Nephron progenitor cell (in vitro differentiated cells): ENCODE results near the gene BRD3.

Experiments used
- DNase-seq: peaks from one replicate; pipeline ENCODE4 v3.0.0; 2021
- H3K27ac Mint-ChIP-seq: 2 replicates; pipeline ENCODE4 v1.8.0; 2021; ENCODE audit warnings: mild to moderate bottlenecking, moderate library complexity, mixed read lengths
- H3K27me3 Mint-ChIP-seq: 2 replicates; pipeline ENCODE4 v1.8.0; 2021; ENCODE audit warnings: mild to moderate bottlenecking, low read depth, mixed read lengths; ENCODE audit not compliant: poor library complexity
- H3K36me3 Mint-ChIP-seq: 2 replicates; pipeline ENCODE4 v1.8.0; 2021; ENCODE audit warnings: low read depth, mixed read lengths
- H3K4me1 Mint-ChIP-seq: 2 replicates; pipeline ENCODE4 v1.8.0; 2021; ENCODE audit warnings: mixed read lengths
- H3K4me3 Mint-ChIP-seq: 2 replicates; pipeline ENCODE4 v1.8.0; 2021; ENCODE audit warnings: mild to moderate bottlenecking, moderate library complexity, mixed read lengths
- H3K9me3 Mint-ChIP-seq: 2 replicates; pipeline ENCODE4 v1.8.0; 2021; ENCODE audit warnings: mild to moderate bottlenecking, moderate library complexity, mixed read lengths
- TF ChIP-seq, protein P1 (sequence below): fragments of 200-600 bp; sonication (generic); IDR thresholded peaks from 2 replicates; pipeline ENCODE4 v1.5.0; 2021; ENCODE audit warnings: antibody characterized with exemption

Gene BRD3

DNA sequence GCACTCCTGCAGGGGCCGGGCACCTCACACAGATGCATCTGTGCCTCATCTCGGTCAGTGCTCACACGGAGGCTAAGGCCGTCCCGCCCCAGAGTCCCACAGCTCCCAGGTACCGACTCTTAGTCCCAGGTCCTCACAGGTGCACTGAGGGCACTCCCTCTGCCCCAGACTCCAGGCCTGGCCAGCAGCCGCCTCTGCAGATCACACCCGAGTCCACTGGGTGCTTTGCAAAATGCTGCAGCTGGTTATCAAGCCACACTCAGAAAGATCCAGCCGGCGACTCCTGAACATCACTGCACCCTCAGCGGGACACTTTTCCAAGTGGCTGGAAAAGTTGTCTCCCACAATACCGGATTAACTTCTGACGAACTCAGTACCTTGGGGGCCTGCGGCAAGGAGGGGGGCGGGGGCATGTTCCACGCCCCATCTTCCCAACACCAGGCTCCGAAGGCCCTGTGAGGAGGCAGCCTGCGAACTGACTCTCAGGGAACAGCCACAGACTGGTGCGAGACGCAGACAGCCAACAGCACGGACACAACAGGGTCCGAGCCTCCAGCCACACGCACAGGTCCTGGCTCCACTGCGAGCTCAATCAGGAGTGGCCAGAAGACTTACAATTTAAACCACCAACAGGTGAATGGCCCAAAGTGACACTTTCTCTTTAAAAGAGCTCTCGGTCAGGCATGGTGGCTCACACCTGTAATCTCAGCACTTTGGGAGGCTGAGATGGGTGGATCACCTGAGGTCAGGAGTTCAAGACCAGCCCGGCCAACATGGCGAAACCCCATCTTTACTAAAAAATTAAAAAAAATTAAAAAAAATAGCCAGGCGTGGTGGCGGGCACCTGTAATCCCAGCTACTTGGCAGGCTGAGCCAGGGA is 4.0 kb downstream of the BRD3 start:
- Mint-ChIP-seq H3K4me1 (peaks cover 69% of the 10 kb centered on the region), H3K4me3 (no peak overlapping the region), H3K27me3 (peaks cover 8% of the 10 kb centered on the region), H3K27ac (peak overlapping the region; percentile 48), H3K36me3 (peaks cover 4% of the 10 kb centered on the region), H3K9me3 (no peaks in the 10 kb centered on the region)
- TF ChIP-seq, protein P1, sequence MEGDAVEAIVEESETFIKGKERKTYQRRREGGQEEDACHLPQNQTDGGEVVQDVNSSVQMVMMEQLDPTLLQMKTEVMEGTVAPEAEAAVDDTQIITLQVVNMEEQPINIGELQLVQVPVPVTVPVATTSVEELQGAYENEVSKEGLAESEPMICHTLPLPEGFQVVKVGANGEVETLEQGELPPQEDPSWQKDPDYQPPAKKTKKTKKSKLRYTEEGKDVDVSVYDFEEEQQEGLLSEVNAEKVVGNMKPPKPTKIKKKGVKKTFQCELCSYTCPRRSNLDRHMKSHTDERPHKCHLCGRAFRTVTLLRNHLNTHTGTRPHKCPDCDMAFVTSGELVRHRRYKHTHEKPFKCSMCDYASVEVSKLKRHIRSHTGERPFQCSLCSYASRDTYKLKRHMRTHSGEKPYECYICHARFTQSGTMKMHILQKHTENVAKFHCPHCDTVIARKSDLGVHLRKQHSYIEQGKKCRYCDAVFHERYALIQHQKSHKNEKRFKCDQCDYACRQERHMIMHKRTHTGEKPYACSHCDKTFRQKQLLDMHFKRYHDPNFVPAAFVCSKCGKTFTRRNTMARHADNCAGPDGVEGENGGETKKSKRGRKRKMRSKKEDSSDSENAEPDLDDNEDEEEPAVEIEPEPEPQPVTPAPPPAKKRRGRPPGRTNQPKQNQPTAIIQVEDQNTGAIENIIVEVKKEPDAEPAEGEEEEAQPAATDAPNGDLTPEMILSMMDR, result no peak
- DNase-seq, result no peak

DNA sequence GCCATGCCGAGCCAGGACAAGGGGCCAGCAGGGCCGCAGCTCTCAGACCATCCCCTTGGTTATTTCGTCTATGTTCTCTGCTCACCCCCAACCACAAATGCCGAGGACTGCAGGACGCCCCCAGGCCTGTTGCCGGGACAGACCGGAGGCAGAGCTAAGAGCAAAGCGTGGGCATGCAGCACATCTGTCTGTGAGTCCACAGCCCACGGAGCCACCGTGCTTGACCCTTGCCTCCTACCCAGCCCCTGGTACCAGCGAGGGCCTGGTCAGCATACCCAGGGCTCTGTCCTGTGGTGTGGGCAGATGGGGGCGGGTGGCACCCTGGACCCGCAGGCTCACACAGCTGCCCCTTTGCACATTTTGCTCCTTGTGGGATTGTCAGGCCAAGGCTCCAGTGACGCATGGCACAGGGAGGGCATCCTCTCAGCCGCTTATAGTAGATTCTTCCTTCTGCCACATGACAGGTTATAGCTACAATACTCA is 4.7 kb downstream of the BRD3 start:
- TF ChIP-seq, protein P1, result no peak
- Mint-ChIP-seq H3K4me1 (peaks cover 72% of the 10 kb centered on the region), H3K36me3 (peaks cover 4% of the 10 kb centered on the region), H3K27me3 (peaks cover 6% of the 10 kb centered on the region), H3K27ac (peak overlapping the region; percentile 48), H3K9me3 (no peaks in the 10 kb centered on the region), H3K4me3 (no peak overlapping the region)
- DNase-seq, result no peak

DNA sequence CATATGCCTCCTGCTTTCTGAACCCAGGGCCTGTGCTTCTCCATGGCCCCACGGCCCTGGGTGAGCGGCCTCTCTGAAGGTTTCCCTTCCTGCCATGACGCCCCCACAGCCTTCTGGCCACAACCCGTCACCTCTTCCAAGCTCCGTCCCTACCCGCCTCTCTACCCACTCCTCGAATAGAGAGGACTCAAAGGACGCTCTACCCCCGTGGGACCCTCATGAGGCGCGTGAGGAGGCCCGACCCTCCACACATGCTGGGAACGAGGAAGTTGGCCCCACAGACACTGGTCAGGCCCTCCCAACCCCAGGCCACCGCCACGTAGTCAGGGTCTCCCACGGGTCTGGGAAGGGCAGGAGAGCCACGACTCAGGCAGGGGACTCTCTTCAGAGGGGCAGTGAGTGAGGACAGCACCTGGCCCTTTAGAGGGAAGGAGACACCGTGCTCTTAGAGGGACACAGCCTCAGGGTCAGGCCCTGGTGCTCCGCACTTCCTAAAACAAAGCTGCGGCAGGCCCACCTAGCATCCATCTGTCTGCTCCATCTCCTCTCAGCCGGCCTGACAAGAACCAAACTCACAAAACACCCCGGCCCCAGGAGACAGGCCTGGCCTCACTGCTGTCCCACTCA is 5.3 kb downstream of the BRD3 start:
- H3K4me3 Mint-ChIP-seq, result no peak overlapping the region

DNA sequence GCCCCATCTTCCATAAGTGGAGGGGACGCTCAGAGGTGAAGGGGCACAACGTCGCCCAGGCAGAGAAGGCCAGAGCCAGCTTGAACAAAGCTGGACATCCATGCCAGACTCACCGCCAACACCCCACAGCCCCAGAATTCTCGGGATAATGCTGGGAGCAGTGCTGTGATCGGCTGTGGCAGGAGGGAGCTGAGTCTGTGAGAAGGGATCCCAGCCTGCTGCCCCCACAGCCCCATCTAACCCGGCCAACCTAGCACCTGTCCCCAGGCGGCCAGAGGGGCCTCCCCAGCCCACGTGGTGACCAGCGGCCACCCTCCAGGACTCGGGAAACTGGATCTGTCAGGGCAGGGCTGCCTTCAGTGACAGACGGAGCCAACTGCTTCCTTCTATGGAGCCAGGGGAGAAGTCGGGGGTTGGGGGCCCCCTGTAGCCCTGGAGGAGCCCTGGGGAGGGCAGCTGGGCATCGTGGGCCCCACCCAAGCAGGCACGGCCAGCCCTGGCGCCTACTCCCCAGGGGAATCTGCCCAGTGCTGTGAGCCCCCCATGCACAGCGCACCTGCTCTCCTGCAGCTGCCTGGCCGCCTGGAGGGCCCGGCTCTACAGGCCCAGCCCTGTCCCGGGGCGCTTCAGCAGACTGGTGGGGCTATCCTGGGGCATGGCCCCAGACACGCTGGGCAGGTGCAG is 6.0 kb downstream of the BRD3 start:
- DNase-seq, result no peak
- Mint-ChIP-seq H3K4me3 (no peak overlapping the region), H3K4me1 (peaks cover 84% of the 10 kb centered on the region)

More for the DNA sequence above, 5.3 kb downstream of the BRD3 start:
- peaks cover 4% of the 10 kb centered on the region for H3K36me3 Mint-ChIP-seq
- H3K27me3 Mint-ChIP-seq, result peaks cover 6% of the 10 kb centered on the region
- no peak for DNase-seq
- no peak overlapping the region for H3K27ac Mint-ChIP-seq
- TF ChIP-seq, protein P1, result no peak
- peaks cover 76% of the 10 kb centered on the region for H3K4me1 Mint-ChIP-seq
- H3K9me3 Mint-ChIP-seq, result no peaks in the 10 kb centered on the region

DNA sequence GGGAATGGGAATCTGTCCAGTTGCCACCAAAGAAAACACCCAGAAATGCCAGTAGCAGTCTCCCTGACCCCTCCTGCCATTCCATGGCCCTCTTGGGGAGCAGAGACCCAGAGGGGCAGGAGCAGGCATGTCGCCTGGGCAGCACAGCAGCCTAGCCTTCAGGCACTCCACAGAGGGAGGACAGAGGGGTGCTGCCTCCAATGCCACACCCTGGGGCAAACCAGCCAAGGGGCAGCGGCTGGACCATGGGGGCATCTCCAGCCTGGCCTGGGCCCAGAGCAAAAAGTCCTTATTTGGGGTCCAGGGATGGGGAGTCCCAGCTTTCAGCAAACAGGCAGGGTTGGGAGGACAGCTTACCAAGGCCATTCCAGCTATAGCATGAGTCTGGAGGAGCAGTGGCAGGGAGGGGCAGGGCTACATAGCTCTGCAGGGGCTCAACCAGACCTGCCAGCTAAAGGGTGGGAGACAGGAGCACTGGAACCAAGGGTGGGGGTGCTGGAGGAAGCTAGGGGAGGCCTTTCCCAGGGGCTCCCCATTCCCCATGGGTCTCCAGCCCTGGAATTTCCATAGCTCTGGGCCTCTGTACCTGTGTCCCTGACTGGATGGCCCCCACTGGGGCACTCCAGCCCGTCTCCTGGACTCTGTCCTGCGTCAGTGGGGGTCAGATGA is 6.7 kb downstream of the BRD3 start:
- H3K27me3 Mint-ChIP-seq, result peaks cover 6% of the 10 kb centered on the region
- no peak overlapping the region for H3K4me3 Mint-ChIP-seq
- peaks cover 4% of the 10 kb centered on the region for H3K36me3 Mint-ChIP-seq
- TF ChIP-seq, protein P1, result no peak
- no peaks in the 10 kb centered on the region for H3K9me3 Mint-ChIP-seq
- no peak for DNase-seq
- peaks cover 85% of the 10 kb centered on the region for H3K4me1 Mint-ChIP-seq
- no peak overlapping the region for H3K27ac Mint-ChIP-seq

More for the DNA sequence above, 6.0 kb downstream of the BRD3 start:
- TF ChIP-seq, protein P1, result no peak
- Mint-ChIP-seq H3K36me3 (peaks cover 4% of the 10 kb centered on the region), H3K27me3 (peaks cover 6% of the 10 kb centered on the region), H3K27ac (no peak overlapping the region), H3K9me3 (no peaks in the 10 kb centered on the region)
